ENCODE results near the gene VPS41. TPM values are rescaled to one million over a fixed set of nuclear protein-coding genes. Genes with fewer than 3 reads are reported as not detected.

VPS41 gene
- total and polyA plus RNA-seq, 3 experiments from 2014 or later: 46.7 to 66.9 (median 66.0) TPM

GRCh38 chr7:38777609-38778008, 131.4 kb downstream of the VPS41 start:
- peaks cover 0 to 1% of the 10 kb centered on the region in 2 donors for H3K27me3 Mint-ChIP-seq
- H3K9me3 ChIP-seq (ENCODE audit: low read length): no peaks in the 10 kb centered on the region
- H3K4me1 ChIP-seq (ENCODE audit: insufficient read depth, low read length): no peaks in the 10 kb centered on the region
- no peak overlapping the region for H3K4me3 Mint-ChIP-seq
- POLR2A ChIA-PET: no interaction called here
- no peak for DNase-seq
- H3K9me3 Mint-ChIP-seq: no peaks in the 10 kb centered on the region
- CTCF ChIA-PET: no interaction called here
- H3K4me3 ChIP-seq (ENCODE audit: low read length): no peak overlapping the region
- no peaks in the 10 kb centered on the region for H3K27me3 ChIP-seq (ENCODE audit: insufficient read depth, low read length, poor library complexity, severe bottlenecking)
- no peak overlapping the region for H3K27ac Mint-ChIP-seq
- H3K36me3 ChIP-seq (ENCODE audit: insufficient read depth, low read length): peaks cover 7% of the 10 kb centered on the region
- H3K36me3 Mint-ChIP-seq: peaks cover 24 to 66% (median 37%) of the 10 kb centered on the region in 3 donors
- H3K27ac ChIP-seq (ENCODE audit: low read depth, low read length): no peak overlapping the region
- no peaks in the 10 kb centered on the region for H3K4me1 Mint-ChIP-seq

GRCh38 chr7:38775506-38776175, 133.3 kb downstream of the VPS41 start:
- Histone ChIP-seq H3K36me3 (ENCODE audit: insufficient read depth, low read length) (peaks cover 16% of the 10 kb centered on the region), H3K4me1 (ENCODE audit: insufficient read depth, low read length) (no peaks in the 10 kb centered on the region), H3K27ac (ENCODE audit: low read depth, low read length) (no peak overlapping the region), H3K4me3 (ENCODE audit: low read length) (no peak overlapping the region), H3K27me3 (ENCODE audit: insufficient read depth, low read length, poor library complexity, severe bottlenecking) (no peaks in the 10 kb centered on the region), H3K9me3 (ENCODE audit: low read length) (no peaks in the 10 kb centered on the region)
- Mint-ChIP-seq H3K4me3 (no peak overlapping the region), H3K27ac (peak overlapping the region in 1 of 8 donors; percentile 61), H3K4me1 (no peaks in the 10 kb centered on the region), H3K36me3 (peaks cover 31 to 66% (median 35%) of the 10 kb centered on the region in 3 donors), H3K9me3 (no peaks in the 10 kb centered on the region), H3K27me3 (peaks cover 0 to 1% of the 10 kb centered on the region in 2 donors)
- CTCF ChIA-PET: no interaction called here
- POLR2A ChIA-PET: no interaction called here
- DNase-seq: no peak

- Histone ChIP-seq H3K9me3 (ENCODE audit: low read length) (no peaks in the 10 kb centered on the region), H3K4me1 (ENCODE audit: insufficient read depth, low read length) (no peaks in the 10 kb centered on the region), H3K4me3 (ENCODE audit: low read length) (no peak overlapping the region), H3K36me3 (ENCODE audit: insufficient read depth, low read length) (peaks cover 16% of the 10 kb centered on the region), H3K27ac (ENCODE audit: low read depth, low read length) (no peak overlapping the region), H3K27me3 (ENCODE audit: insufficient read depth, low read length, poor library complexity, severe bottlenecking) (no peaks in the 10 kb centered on the region)
- ChIA-PET POLR2A (no interaction called here), CTCF (no interaction called here)
- Mint-ChIP-seq H3K36me3 (peaks cover 36 to 75% (median 50%) of the 10 kb centered on the region in 3 donors), H3K27ac (no peak overlapping the region), H3K4me1 (no peaks in the 10 kb centered on the region), H3K9me3 (no peaks in the 10 kb centered on the region), H3K27me3 (peaks cover 0 to 1% of the 10 kb centered on the region in 2 donors), H3K4me3 (no peak overlapping the region)
- DNase-seq: no peak
Measured at GRCh38 chr7:38773430-38773829, 135.6 kb downstream of the VPS41 start.

- Histone ChIP-seq H3K4me3 (ENCODE audit: low read length) (no peak overlapping the region), H3K27ac (ENCODE audit: low read depth, low read length) (no peak overlapping the region), H3K9me3 (ENCODE audit: low read length) (no peaks in the 10 kb centered on the region), H3K4me1 (ENCODE audit: insufficient read depth, low read length) (no peaks in the 10 kb centered on the region), H3K36me3 (ENCODE audit: insufficient read depth, low read length) (peaks cover 10% of the 10 kb centered on the region), H3K27me3 (ENCODE audit: insufficient read depth, low read length, poor library complexity, severe bottlenecking) (no peaks in the 10 kb centered on the region)
- CTCF ChIA-PET: no interaction called here
- Mint-ChIP-seq H3K4me3 (no peak overlapping the region), H3K27ac (no peak overlapping the region), H3K9me3 (no peaks in the 10 kb centered on the region), H3K4me1 (no peaks in the 10 kb centered on the region), H3K36me3 (peaks cover 19 to 74% (median 23%) of the 10 kb centered on the region in 3 donors), H3K27me3 (no peaks in the 10 kb centered on the region)
- POLR2A ChIA-PET: no interaction called here
- no peak for DNase-seq
Measured at GRCh38 chr7:38760226-38760625, 148.8 kb downstream of the VPS41 start.

GRCh38 chr7:38759028-38759427, 150.0 kb downstream of the VPS41 start:
- Histone ChIP-seq H3K36me3 (ENCODE audit: insufficient read depth, low read length) (peaks cover 10% of the 10 kb centered on the region), H3K27ac (ENCODE audit: low read depth, low read length) (no peak overlapping the region), H3K4me3 (ENCODE audit: low read length) (no peak overlapping the region), H3K4me1 (ENCODE audit: insufficient read depth, low read length) (no peaks in the 10 kb centered on the region), H3K27me3 (ENCODE audit: insufficient read depth, low read length, poor library complexity, severe bottlenecking) (no peaks in the 10 kb centered on the region), H3K9me3 (ENCODE audit: low read length) (no peaks in the 10 kb centered on the region)
- no peaks in the 10 kb centered on the region for H3K4me1 Mint-ChIP-seq
- no peaks in the 10 kb centered on the region for H3K27me3 Mint-ChIP-seq
- DNase-seq: no peak
- no peak overlapping the region for H3K4me3 Mint-ChIP-seq
- H3K9me3 Mint-ChIP-seq: no peaks in the 10 kb centered on the region
- POLR2A ChIA-PET: no interaction called here
- H3K36me3 Mint-ChIP-seq: peaks cover 17 to 77% (median 22%) of the 10 kb centered on the region in 3 donors
- H3K27ac Mint-ChIP-seq: peak overlapping the region in 2 of 8 donors; percentile 20 to 75
- CTCF ChIA-PET: no interaction called here

- H3K4me3 Mint-ChIP-seq: no peak overlapping the region
- Histone ChIP-seq H3K36me3 (ENCODE audit: insufficient read depth, low read length) (peaks cover 7% of the 10 kb centered on the region), H3K27me3 (ENCODE audit: insufficient read depth, low read length, poor library complexity, severe bottlenecking) (no peaks in the 10 kb centered on the region), H3K27ac (ENCODE audit: low read depth, low read length) (no peak overlapping the region), H3K4me1 (ENCODE audit: insufficient read depth, low read length) (no peaks in the 10 kb centered on the region), H3K4me3 (ENCODE audit: low read length) (no peak overlapping the region), H3K9me3 (ENCODE audit: low read length) (no peaks in the 10 kb centered on the region)
- ChIA-PET POLR2A (no interaction called here), CTCF (no interaction called here)
- H3K27me3 Mint-ChIP-seq: no peaks in the 10 kb centered on the region
- no peaks in the 10 kb centered on the region for H3K9me3 Mint-ChIP-seq
- DNase-seq: no peak
- H3K27ac Mint-ChIP-seq: no peak overlapping the region
- H3K4me1 Mint-ChIP-seq: no peaks in the 10 kb centered on the region
- peaks cover 14 to 78% (median 25%) of the 10 kb centered on the region in 3 donors for H3K36me3 Mint-ChIP-seq
Measured at GRCh38 chr7:38757931-38758330, 151.1 kb downstream of the VPS41 start.

- H3K27ac Mint-ChIP-seq: no peak overlapping the region
- H3K4me1 Mint-ChIP-seq: no peaks in the 10 kb centered on the region
- Histone ChIP-seq H3K36me3 (ENCODE audit: insufficient read depth, low read length) (peaks cover 16% of the 10 kb centered on the region), H3K4me3 (ENCODE audit: low read length) (no peak overlapping the region), H3K9me3 (ENCODE audit: low read length) (no peaks in the 10 kb centered on the region), H3K4me1 (ENCODE audit: insufficient read depth, low read length) (no peaks in the 10 kb centered on the region), H3K27ac (ENCODE audit: low read depth, low read length) (no peak overlapping the region), H3K27me3 (ENCODE audit: insufficient read depth, low read length, poor library complexity, severe bottlenecking) (no peaks in the 10 kb centered on the region)
- no peak for DNase-seq
- H3K9me3 Mint-ChIP-seq: no peaks in the 10 kb centered on the region
- POLR2A ChIA-PET: no interaction called here
- H3K4me3 Mint-ChIP-seq: no peak overlapping the region
- peaks cover 15 to 80% (median 38%) of the 10 kb centered on the region in 3 donors for H3K36me3 Mint-ChIP-seq
- no peaks in the 10 kb centered on the region for H3K27me3 Mint-ChIP-seq
- CTCF ChIA-PET: no interaction called here
Measured at GRCh38 chr7:38756521-38756920, 152.5 kb downstream of the VPS41 start.

- Mint-ChIP-seq H3K4me1 (no peaks in the 10 kb centered on the region), H3K9me3 (no peaks in the 10 kb centered on the region), H3K27me3 (no peaks in the 10 kb centered on the region), H3K27ac (no peak overlapping the region), H3K36me3 (peaks cover 11 to 87% (median 54%) of the 10 kb centered on the region in 3 donors), H3K4me3 (no peak overlapping the region)
- Histone ChIP-seq H3K27ac (ENCODE audit: low read depth, low read length) (no peak overlapping the region), H3K27me3 (ENCODE audit: insufficient read depth, low read length, poor library complexity, severe bottlenecking) (no peaks in the 10 kb centered on the region), H3K4me3 (ENCODE audit: low read length) (no peak overlapping the region), H3K36me3 (ENCODE audit: insufficient read depth, low read length) (peaks cover 16% of the 10 kb centered on the region), H3K9me3 (ENCODE audit: low read length) (no peaks in the 10 kb centered on the region), H3K4me1 (ENCODE audit: insufficient read depth, low read length) (no peaks in the 10 kb centered on the region)
- CTCF ChIA-PET: no interaction called here
- POLR2A ChIA-PET: no interaction called here
- DNase-seq: no peak
Measured at GRCh38 chr7:38753347-38753746, 155.6 kb downstream of the VPS41 start.

Data from CD8-positive, alpha-beta memory T cell (primary cell).